HepG2 (cell line): Measurements from ENCODE around the gene CD83. TPM values are rescaled to one million over a fixed set of nuclear protein-coding genes. Genes with fewer than 3 reads are reported as not detected.

Experiments
- ATAC-seq: fragments of 200-7000 bp; cut with Tn5 transposase; 3 replicates; pipeline ENCODE4 v1.9.1; 2020; ENCODE audit warnings: mild to moderate bottlenecking, moderate library complexity
- BruUV-seq: library from RNA; stranded (reverse); fragments of 400-500 nt; replicated peaks from 2 replicates; lab custom pipeline; 2021; lab: Mats Ljungman, UMichigan
- CTCF ChIA-PET: fragments of 300-600 bp; formaldehyde crosslinking; extraction: SDS; loops from one replicate; lab custom pipeline; 2021; ENCODE audit warnings: low total read pairs, inconsistent platforms, low intra/inter-chr PET ratio; lab: Yijun Ruan, JAX
- POLR2A ChIA-PET: fragments of 350-600 bp; sonication (Branson Sonifier 250); formaldehyde crosslinking; loops from one replicate; lab custom pipeline; 2020; ENCODE audit warnings: antibody characterized with exemption, inconsistent platforms; lab: Yijun Ruan, JAX
- DNase-seq: peaks from one replicate; pipeline ENCODE4 v3.0.0-alpha.2; 2015; ENCODE audit warnings: low spot score
- FAIRE-seq: peaks from 3 replicates; lab custom pipeline; 2011; peaks lifted over from hg19 to GRCh38; lab: Jason Lieb, UNC
- H2AFZ ChIP-seq: one replicate; pipeline ENCODE4 v1.6.1; 2011; ENCODE audit warnings: low read length, inconsistent platforms
- H3K27ac ChIP-seq: fragments of 300-600 bp; 3 replicates; pipeline ENCODE4 v1.8.0; 2011; ENCODE audit warnings: mixed run types, mild to moderate bottlenecking, mixed read lengths, low read length, inconsistent platforms; ENCODE audit not compliant: insufficient read depth; ENCODE audit errors: extremely low read length
- H3K27me3 ChIP-seq, 2 experiments: fragments of 200-600 bp in 1 of 2; 2 replicates in 1 of 2; 3 replicates in 1 of 2; pipeline versions ENCODE4 v1.6.0 to v1.8.0; 2011; ENCODE audit warnings: low read length in 2 of 2, mild to moderate bottlenecking in 2 of 2, moderate library complexity in 2 of 2, inconsistent platforms in 1 of 2; ENCODE audit not compliant: insufficient read depth in 2 of 2, control insufficient read depth in 1 of 2
- H3K36me3 ChIP-seq, 2 experiments: fragments of 200-600 bp in 1 of 2; replicated peaks in 1 of 2; 2 replicates in 1 of 2; 3 replicates in 1 of 2; pipeline versions ENCODE4 v1.5.1 to v1.8.0; 2011; ENCODE audit warnings: low read length in 2 of 2, inconsistent platforms in 1 of 2; ENCODE audit not compliant: insufficient read depth in 2 of 2, control insufficient read depth in 1 of 2
- H3K4me1 ChIP-seq: 2 replicates; pipeline ENCODE4 v1.5.1; 2012; ENCODE audit warnings: low read length, inconsistent platforms; ENCODE audit not compliant: insufficient read depth
- H3K4me2 ChIP-seq: 2 replicates; pipeline ENCODE4 v1.6.0; 2011; ENCODE audit warnings: low read depth, low read length, inconsistent platforms
- H3K4me3 ChIP-seq, 3 experiments: fragments of 200-600 bp in 1 of 3; sonication (generic), shearing (Covaris generic) in 1 of 3; replicated peaks in 1 of 3; 2 replicates each; pipeline ENCODE4 v1.5.1; 2011 to 2016; ENCODE audit warnings: low read length in 3 of 3, inconsistent platforms in 2 of 3, low read depth in 2 of 3, mild to moderate bottlenecking in 2 of 3, control low read depth in 1 of 3, mixed read lengths in 1 of 3; ENCODE audit not compliant: insufficient read depth in 1 of 3
- H3K79me2 ChIP-seq: one replicate; pipeline ENCODE4 v1.6.1; 2011; ENCODE audit warnings: low read length, inconsistent platforms; ENCODE audit not compliant: insufficient read depth
- H3K9ac ChIP-seq: 2 replicates; pipeline ENCODE4 v1.6.0; 2011; ENCODE audit warnings: mild to moderate bottlenecking, low read depth, low read length, inconsistent platforms; ENCODE audit not compliant: insufficient read depth
- H3K9me3 ChIP-seq: 2 replicates; pipeline ENCODE4 v1.5.1; 2012; ENCODE audit warnings: mild to moderate bottlenecking, low read length
- H4K20me1 ChIP-seq: 2 replicates; pipeline ENCODE4 v1.6.0; 2011; ENCODE audit warnings: inconsistent platforms, mild to moderate bottlenecking, low read length, moderate library complexity; ENCODE audit not compliant: insufficient read depth
- ATM ChIP-seq: fragments of 450-650 bp; IDR thresholded peaks from 2 replicates; pipeline ENCODE4 v1.7.1; 2017; ENCODE audit warnings: mild to moderate bottlenecking, borderline replicate concordance
- CHD4 ChIP-seq: fragments of 200-600 bp; sonication (generic); IDR thresholded peaks from 2 replicates; pipeline ENCODE4 v1.7.0; 2017; ENCODE audit warnings: mild to moderate bottlenecking, low read length, borderline replicate concordance
- DR1 ChIP-seq: sonication (generic); formaldehyde crosslinking; IDR thresholded peaks from 2 replicates; pipeline ENCODE4 v1.8.0; 2021; ENCODE audit warnings: mild to moderate bottlenecking, missing genetic modification reagents, inconsistent platforms
- FOXM1 ChIP-seq: sonication (generic); formaldehyde crosslinking; IDR thresholded peaks from 2 replicates; pipeline ENCODE4 v1.5.0; 2020; ENCODE audit warnings: missing genetic modification reagents
- KDM6A ChIP-seq: IDR thresholded peaks from 2 replicates; pipeline ENCODE4 v1.6.1; 2016; ENCODE audit warnings: low read depth
- NCOA2 ChIP-seq: sonication (generic); formaldehyde crosslinking; IDR thresholded peaks from 2 replicates; pipeline ENCODE4 v1.8.0; 2022; ENCODE audit warnings: inconsistent platforms
- NR1H2 ChIP-seq: sonication (generic); formaldehyde crosslinking; IDR thresholded peaks from 2 replicates; pipeline ENCODE4 v1.8.1; 2022; ENCODE audit warnings: low read depth, missing genetic modification reagents, borderline replicate concordance
- PITX1 ChIP-seq: sonication (generic); formaldehyde crosslinking; IDR thresholded peaks from 2 replicates; pipeline ENCODE4 v1.5.1; 2020; ENCODE audit warnings: mild to moderate bottlenecking, missing genetic modification reagents
- RARA ChIP-seq: IDR thresholded peaks from 2 replicates; pipeline ENCODE4 v1.6.1; 2016; ENCODE audit warnings: missing genetic modification reagents, missing compliant biosample characterization
- REL ChIP-seq: sonication (generic); formaldehyde crosslinking; conservative IDR thresholded peaks from 2 replicates; pipeline ENCODE4 v1.8.0; 2022; ENCODE audit warnings: mild to moderate bottlenecking, missing genetic modification reagents, moderate library complexity
- RELA ChIP-seq: sonication (generic); formaldehyde crosslinking; IDR thresholded peaks from 2 replicates; pipeline ENCODE4 v1.4.0; 2020; ENCODE audit warnings: missing genetic modification reagents
- SOX6 ChIP-seq, 2 experiments: fragments of 450-650 bp in 1 of 2; sonication (generic) in 1 of 2; formaldehyde crosslinking in 1 of 2; IDR thresholded peaks; 2 replicates each; pipeline versions ENCODE4 v1.4.0 to v1.6.1; 2017 to 2020; ENCODE audit warnings: antibody characterized with exemption in 1 of 2, mild to moderate bottlenecking in 1 of 2, missing genetic modification reagents in 1 of 2
- ZBTB8A ChIP-seq: sonication (generic); formaldehyde crosslinking; IDR thresholded peaks from 2 replicates; pipeline ENCODE4 v1.4.0; 2020; ENCODE audit warnings: mild to moderate bottlenecking, low read depth, missing genetic modification reagents, borderline replicate concordance
- WGBS: methylation state at CpG from one replicate; pipeline ENCODE4 v1.1.6; 2017; ENCODE audit warnings: low lambda C conversion rate; 5-methylcytosine and 5-hydroxymethylcytosine counted together
- in situ Hi-C: cut with HindIII; loops from 2 replicates; pipeline ENCODE4 v1.10.0; 2017; ENCODE audit warnings: low pct_unique_long_range_greater_than_20kb; ENCODE audit not compliant: extremely low pct_ligation_motif_present
- intact Hi-C: fragments of 100-400 bp; cut with micrococcal nuclease; formaldehyde crosslinking; loops from one replicate; pipeline ENCODE4 v1.10.0; 2022; ENCODE audit not compliant: unreplicated experiment
- polyA plus RNA-seq, 8 experiments: library from polyadenylated mRNA; depleted of rRNA in 3 of 8; stranded (reverse) in 7 of 8; unstranded in 1 of 8; fragments of >200 nt; fragmentation: Illumina TruSeq in 4 of 8; extraction: Trizol in 4 of 8; gene quantifications; 2 replicates each; pipeline versions ENCODE4 v1.2.1 to v1.2.3, GENCODE V29; 2011 to 2016; ENCODE audit warnings: low read depth in 4 of 8, missing spikeins in 1 of 8, mixed read lengths in 1 of 8; ENCODE audit not compliant: insufficient read depth in 1 of 8
- total RNA-seq, 5 experiments: library from RNA; depleted of rRNA; stranded (reverse); fragments of >200 nt; fragmentation: Illumina TruSeq; extraction: Trizol; gene quantifications; 2 replicates each; pipeline ENCODE4 v1.2.3, GENCODE V29; 2016; ENCODE audit warnings: low read depth in 1 of 5
- TF ChIP-seq, protein P1 (sequence below): sonication (generic); formaldehyde crosslinking; IDR thresholded peaks from 2 replicates; pipeline ENCODE4 v1.4.0; 2020; ENCODE audit warnings: mild to moderate bottlenecking, missing genetic modification reagents
- TF ChIP-seq, protein P2 (sequence below): sonication (generic); formaldehyde crosslinking; IDR thresholded peaks from 2 replicates; pipeline ENCODE4 v1.4.0; 2020; ENCODE audit warnings: low read depth, mild to moderate bottlenecking, missing genetic modification reagents
- TF ChIP-seq, protein P3 (sequence below): sonication (generic); formaldehyde crosslinking; IDR thresholded peaks from 2 replicates; pipeline ENCODE4 v1.4.0; 2020; ENCODE audit warnings: missing genetic modification reagents, borderline replicate concordance
- TF ChIP-seq, protein P4 (sequence below): sonication (generic); formaldehyde crosslinking; IDR thresholded peaks from 2 replicates; pipeline ENCODE4 v1.4.0; 2020; ENCODE audit warnings: missing genetic modification reagents
- TF ChIP-seq, protein P5 (sequence below): sonication (generic); formaldehyde crosslinking; IDR thresholded peaks from 2 replicates; pipeline ENCODE4 v1.8.0; 2022; ENCODE audit warnings: mild to moderate bottlenecking, missing genetic modification reagents, moderate library complexity

CD83 gene
- total and polyA plus RNA-seq, 2 of the 13 experiments (the other 11 are each of a cell fraction or from before 2014, with no cell fraction given), result 0.46 to 2.3 TPM

DNA sequence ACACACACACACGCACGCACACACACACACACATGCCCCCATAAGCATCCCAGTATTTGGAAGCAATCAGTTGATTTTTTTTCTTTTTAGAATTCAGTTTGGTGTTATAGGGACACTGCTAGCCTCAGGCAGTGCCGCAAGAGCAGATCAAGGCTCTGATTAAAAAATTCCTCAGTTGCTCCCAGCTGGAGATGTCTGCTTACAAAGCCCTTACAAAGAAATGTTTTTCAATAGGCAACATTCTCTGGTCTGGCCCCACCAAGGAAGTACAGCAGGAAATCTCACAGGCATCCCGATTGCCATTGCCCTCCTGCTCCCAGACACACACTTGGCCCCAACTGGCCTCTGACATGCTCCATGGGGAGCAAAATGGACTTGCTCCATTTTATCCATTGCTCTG, 22.9 kb upstream of the CD83 start:
- FAIRE-seq, result no peak
- TF ChIP-seq, protein P1, sequence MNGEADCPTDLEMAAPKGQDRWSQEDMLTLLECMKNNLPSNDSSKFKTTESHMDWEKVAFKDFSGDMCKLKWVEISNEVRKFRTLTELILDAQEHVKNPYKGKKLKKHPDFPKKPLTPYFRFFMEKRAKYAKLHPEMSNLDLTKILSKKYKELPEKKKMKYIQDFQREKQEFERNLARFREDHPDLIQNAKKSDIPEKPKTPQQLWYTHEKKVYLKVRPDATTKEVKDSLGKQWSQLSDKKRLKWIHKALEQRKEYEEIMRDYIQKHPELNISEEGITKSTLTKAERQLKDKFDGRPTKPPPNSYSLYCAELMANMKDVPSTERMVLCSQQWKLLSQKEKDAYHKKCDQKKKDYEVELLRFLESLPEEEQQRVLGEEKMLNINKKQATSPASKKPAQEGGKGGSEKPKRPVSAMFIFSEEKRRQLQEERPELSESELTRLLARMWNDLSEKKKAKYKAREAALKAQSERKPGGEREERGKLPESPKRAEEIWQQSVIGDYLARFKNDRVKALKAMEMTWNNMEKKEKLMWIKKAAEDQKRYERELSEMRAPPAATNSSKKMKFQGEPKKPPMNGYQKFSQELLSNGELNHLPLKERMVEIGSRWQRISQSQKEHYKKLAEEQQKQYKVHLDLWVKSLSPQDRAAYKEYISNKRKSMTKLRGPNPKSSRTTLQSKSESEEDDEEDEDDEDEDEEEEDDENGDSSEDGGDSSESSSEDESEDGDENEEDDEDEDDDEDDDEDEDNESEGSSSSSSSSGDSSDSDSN (CRISPR knock-in tag), result no peak
- TF ChIP-seq, protein P2, sequence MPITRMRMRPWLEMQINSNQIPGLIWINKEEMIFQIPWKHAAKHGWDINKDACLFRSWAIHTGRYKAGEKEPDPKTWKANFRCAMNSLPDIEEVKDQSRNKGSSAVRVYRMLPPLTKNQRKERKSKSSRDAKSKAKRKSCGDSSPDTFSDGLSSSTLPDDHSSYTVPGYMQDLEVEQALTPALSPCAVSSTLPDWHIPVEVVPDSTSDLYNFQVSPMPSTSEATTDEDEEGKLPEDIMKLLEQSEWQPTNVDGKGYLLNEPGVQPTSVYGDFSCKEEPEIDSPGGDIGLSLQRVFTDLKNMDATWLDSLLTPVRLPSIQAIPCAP (CRISPR knock-in tag), result no peak
- no peak for TF ChIP-seq ZBTB8A (CRISPR knock-in tag)
- no peak for TF ChIP-seq DR1 (CRISPR knock-in tag)
- TF ChIP-seq, protein P3, sequence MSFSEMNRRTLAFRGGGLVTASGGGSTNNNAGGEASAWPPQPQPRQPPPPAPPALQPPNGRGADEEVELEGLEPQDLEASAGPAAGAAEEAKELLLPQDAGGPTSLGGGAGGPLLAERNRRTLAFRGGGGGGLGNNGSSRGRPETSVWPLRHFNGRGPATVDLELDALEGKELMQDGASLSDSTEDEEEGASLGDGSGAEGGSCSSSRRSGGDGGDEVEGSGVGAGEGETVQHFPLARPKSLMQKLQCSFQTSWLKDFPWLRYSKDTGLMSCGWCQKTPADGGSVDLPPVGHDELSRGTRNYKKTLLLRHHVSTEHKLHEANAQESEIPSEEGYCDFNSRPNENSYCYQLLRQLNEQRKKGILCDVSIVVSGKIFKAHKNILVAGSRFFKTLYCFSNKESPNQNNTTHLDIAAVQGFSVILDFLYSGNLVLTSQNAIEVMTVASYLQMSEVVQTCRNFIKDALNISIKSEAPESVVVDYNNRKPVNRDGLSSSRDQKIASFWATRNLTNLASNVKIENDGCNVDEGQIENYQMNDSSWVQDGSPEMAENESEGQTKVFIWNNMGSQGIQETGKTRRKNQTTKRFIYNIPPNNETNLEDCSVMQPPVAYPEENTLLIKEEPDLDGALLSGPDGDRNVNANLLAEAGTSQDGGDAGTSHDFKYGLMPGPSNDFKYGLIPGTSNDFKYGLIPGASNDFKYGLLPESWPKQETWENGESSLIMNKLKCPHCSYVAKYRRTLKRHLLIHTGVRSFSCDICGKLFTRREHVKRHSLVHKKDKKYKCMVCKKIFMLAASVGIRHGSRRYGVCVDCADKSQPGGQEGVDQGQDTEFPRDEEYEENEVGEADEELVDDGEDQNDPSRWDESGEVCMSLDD (CRISPR knock-in tag), result no peak
- TF ChIP-seq FOXM1 (CRISPR knock-in tag), result no peak
- TF ChIP-seq ATM, result no peak
- TF ChIP-seq, protein P4, sequence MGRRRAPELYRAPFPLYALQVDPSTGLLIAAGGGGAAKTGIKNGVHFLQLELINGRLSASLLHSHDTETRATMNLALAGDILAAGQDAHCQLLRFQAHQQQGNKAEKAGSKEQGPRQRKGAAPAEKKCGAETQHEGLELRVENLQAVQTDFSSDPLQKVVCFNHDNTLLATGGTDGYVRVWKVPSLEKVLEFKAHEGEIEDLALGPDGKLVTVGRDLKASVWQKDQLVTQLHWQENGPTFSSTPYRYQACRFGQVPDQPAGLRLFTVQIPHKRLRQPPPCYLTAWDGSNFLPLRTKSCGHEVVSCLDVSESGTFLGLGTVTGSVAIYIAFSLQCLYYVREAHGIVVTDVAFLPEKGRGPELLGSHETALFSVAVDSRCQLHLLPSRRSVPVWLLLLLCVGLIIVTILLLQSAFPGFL, result no peak
- no peak for TF ChIP-seq NR1H2 (CRISPR knock-in tag)
- no peak for TF ChIP-seq REL (CRISPR knock-in tag)
- TF ChIP-seq, protein P5, sequence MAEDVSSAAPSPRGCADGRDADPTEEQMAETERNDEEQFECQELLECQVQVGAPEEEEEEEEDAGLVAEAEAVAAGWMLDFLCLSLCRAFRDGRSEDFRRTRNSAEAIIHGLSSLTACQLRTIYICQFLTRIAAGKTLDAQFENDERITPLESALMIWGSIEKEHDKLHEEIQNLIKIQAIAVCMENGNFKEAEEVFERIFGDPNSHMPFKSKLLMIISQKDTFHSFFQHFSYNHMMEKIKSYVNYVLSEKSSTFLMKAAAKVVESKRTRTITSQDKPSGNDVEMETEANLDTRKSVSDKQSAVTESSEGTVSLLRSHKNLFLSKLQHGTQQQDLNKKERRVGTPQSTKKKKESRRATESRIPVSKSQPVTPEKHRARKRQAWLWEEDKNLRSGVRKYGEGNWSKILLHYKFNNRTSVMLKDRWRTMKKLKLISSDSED (CRISPR knock-in tag), result no peak
- no peak for TF ChIP-seq NCOA2
- TF ChIP-seq RELA (CRISPR knock-in tag), result no peak
- no peak for TF ChIP-seq SOX6 (IDR thresholded peaks at IDR 0.05)
- TF ChIP-seq SOX6 (CRISPR knock-in tag; IDR thresholded peaks at IDR 0.05), result no peak
- TF ChIP-seq CHD4, result no peak
- TF ChIP-seq KDM6A (CRISPR knock-in tag), result no peak
- TF ChIP-seq PITX1 (CRISPR knock-in tag), result no peak
- no peak for TF ChIP-seq RARA (CRISPR knock-in tag)

More for the DNA sequence above, 22.9 kb upstream of the CD83 start:
- ChIA-PET POLR2A (no interaction called here), CTCF (no interaction called here)
- H3K9me3 ChIP-seq, result no peaks in the 10 kb centered on the region
- H2AFZ ChIP-seq, result no peak overlapping the region
- no peaks in the 10 kb centered on the region for H3K36me3 ChIP-seq
- H4K20me1 ChIP-seq, result no peaks in the 10 kb centered on the region
- no TSS peak for BruUV-seq
- no peak overlapping the region for H3K4me2 ChIP-seq
- ATAC-seq (no peak), DNase-seq (no peak)
- no peaks in the 10 kb centered on the region for H3K4me1 ChIP-seq
- intact Hi-C loops, result no loop called here
- no peak overlapping the region for H3K27ac ChIP-seq
- in situ Hi-C loops, result no loop called here
- H3K4me3 ChIP-seq, result no peak overlapping the region
- H3K9ac ChIP-seq, result no peak overlapping the region
- 36% methylated on average over 4 of the region's 4 CpGs for WGBS
- H3K79me2 ChIP-seq, result no peaks in the 10 kb centered on the region
- peaks cover 0 to 4% of the 10 kb centered on the region in 2 experiments; a peak in 1 of 5 replicates for H3K27me3 ChIP-seq
